Gastroesophageal sphincter (tissue), 3 donors: Measurements from ENCODE around the gene HSD11B2.

ENCODE experiments used
- EP300 ChIP-seq: sonication (generic); formaldehyde crosslinking; IDR thresholded peaks from one replicate; pipeline ENCODE4 v1.6.1; 2017; ENCODE audit warnings: antibody characterized with exemption, mild to moderate bottlenecking
- POLR2AphosphoS5 ChIP-seq: sonication (generic); formaldehyde crosslinking; IDR thresholded peaks from one replicate; pipeline ENCODE4 v1.6.1; 2017; ENCODE audit warnings: antibody characterized with exemption
- TF ChIP-seq, protein P1 (sequence below), 4 experiments: fragments of 200-600 bp in 2 of 4; fragments of 450-650 bp in 2 of 4; sonication (generic) in 1 of 4; IDR thresholded peaks; one replicate each; pipeline ENCODE4 v1.5.1; 2017 to 2019; ENCODE audit warnings: antibody characterized with exemption in 4 of 4, mild to moderate bottlenecking in 2 of 4, moderate library complexity in 2 of 4

DNA sequence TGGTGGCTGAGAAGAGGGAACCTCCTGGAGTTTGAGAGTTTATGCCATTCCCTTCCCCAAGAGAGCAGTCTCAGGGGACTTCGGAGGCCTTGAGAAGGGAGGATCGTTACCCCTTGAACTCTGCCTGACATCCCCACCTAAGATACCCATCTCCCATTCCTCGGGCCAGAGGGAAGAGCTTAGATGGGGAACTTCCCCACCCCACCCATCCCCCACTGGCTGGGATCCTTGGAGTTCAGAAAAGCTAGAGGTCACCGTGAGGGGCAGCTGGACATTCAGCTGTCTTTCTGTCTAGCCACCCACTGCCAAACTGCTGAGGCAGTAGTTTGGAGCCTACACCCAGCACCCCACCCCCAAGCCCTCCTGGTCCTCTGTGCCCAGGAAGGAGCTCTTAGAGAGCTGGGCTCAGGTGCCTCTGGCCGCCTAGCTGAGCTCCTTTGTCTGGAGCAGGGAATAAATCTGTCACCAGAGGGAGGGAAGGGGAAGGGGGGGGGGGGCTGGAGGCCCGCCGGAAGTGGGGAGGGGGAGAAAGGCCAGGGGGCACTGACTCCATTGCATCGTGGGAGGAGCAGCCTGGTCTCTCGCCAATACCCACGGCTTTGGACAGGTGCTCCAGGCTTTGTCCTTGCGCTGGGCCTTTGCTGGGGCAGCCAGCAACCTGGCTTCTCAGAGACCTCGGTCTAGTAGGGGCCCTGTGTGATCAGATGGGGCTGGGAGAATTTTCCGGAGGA, 1.0 kb downstream of the HSD11B2 start:
- TF ChIP-seq, protein P1, sequence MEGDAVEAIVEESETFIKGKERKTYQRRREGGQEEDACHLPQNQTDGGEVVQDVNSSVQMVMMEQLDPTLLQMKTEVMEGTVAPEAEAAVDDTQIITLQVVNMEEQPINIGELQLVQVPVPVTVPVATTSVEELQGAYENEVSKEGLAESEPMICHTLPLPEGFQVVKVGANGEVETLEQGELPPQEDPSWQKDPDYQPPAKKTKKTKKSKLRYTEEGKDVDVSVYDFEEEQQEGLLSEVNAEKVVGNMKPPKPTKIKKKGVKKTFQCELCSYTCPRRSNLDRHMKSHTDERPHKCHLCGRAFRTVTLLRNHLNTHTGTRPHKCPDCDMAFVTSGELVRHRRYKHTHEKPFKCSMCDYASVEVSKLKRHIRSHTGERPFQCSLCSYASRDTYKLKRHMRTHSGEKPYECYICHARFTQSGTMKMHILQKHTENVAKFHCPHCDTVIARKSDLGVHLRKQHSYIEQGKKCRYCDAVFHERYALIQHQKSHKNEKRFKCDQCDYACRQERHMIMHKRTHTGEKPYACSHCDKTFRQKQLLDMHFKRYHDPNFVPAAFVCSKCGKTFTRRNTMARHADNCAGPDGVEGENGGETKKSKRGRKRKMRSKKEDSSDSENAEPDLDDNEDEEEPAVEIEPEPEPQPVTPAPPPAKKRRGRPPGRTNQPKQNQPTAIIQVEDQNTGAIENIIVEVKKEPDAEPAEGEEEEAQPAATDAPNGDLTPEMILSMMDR (IDR thresholded peaks at IDR 0.05), result no peak
- no peak for TF ChIP-seq POLR2AphosphoS5
- no peak for TF ChIP-seq EP300
